Measurements from ENCODE around the gene MORN4.

The MORN4 gene

DNA sequence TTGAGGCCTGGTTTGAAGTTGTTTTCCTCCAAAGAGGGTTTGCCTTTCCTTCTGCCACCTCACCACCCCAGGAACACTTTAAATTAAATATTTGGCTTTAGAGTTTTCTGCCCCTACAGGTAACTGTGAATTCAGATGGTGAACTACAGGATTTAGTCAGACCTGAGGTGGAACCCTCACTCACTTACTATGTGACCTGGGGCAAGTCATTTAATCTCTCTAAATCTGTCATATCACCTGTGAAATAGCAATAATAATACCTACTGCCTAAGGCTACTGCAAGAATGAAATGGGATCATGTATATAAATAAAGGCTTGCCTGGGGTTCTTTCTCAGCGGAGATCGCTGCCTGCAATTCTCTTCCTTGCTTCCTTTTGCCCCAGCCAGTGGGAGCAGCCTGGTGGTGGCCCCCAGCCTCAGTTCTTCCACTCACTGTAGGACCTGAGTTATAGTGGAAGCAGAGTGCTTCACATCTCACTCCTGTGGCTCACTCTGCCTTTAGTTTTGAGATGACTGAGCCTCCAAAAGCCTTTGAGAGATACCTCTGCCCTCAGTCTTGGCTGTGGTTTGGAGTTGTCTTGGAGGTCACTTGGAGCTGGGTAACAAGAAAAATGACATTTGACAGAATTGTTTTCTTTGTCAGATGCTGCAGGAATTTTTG lies 66.8 kb downstream of the MORN4 start:
- Histone ChIP-seq H3K4me3 (ENCODE audit: insufficient read depth, low read length, poor library complexity, severe bottlenecking) (no peak overlapping the region), H3K27me3 (ENCODE audit: low read length) (no peaks in the 10 kb centered on the region), H3K27ac (ENCODE audit: low read depth, low read length) (no peak overlapping the region), H4K20me1 (ENCODE audit: low read depth, low read length) (no peaks in the 10 kb centered on the region), H3K4me2 (ENCODE audit: low read depth, low read length, poor library complexity, severe bottlenecking) (no peak overlapping the region), H3K9me2 (replicated peaks; ENCODE audit: insufficient read depth, low read length) (no peaks in the 10 kb centered on the region), H3K9ac (ENCODE audit: low read length) (no peak overlapping the region), H3K9me3 (ENCODE audit: insufficient read depth, low read length) (no peaks in the 10 kb centered on the region), H2AFZ (ENCODE audit: low read depth, low read length, severe bottlenecking) (no peak overlapping the region), H3K79me2 (ENCODE audit: insufficient read depth, low read length) (no peaks in the 10 kb centered on the region), H3F3A (ENCODE audit: insufficient read depth) (no peaks in the 10 kb centered on the region), H3K36me3 (ENCODE audit: low read length) (no peaks in the 10 kb centered on the region)
- TF ChIP-seq EZH2phosphoT487 (conservative IDR thresholded peaks at IDR 0.05; ENCODE audit: low read length) = no peak
- TF ChIP-seq, protein P1, sequence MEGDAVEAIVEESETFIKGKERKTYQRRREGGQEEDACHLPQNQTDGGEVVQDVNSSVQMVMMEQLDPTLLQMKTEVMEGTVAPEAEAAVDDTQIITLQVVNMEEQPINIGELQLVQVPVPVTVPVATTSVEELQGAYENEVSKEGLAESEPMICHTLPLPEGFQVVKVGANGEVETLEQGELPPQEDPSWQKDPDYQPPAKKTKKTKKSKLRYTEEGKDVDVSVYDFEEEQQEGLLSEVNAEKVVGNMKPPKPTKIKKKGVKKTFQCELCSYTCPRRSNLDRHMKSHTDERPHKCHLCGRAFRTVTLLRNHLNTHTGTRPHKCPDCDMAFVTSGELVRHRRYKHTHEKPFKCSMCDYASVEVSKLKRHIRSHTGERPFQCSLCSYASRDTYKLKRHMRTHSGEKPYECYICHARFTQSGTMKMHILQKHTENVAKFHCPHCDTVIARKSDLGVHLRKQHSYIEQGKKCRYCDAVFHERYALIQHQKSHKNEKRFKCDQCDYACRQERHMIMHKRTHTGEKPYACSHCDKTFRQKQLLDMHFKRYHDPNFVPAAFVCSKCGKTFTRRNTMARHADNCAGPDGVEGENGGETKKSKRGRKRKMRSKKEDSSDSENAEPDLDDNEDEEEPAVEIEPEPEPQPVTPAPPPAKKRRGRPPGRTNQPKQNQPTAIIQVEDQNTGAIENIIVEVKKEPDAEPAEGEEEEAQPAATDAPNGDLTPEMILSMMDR (IDR thresholded peaks at IDR 0.05; ENCODE audit: insufficient read depth, low read length, poor library complexity, severe bottlenecking) = no peak

DNA sequence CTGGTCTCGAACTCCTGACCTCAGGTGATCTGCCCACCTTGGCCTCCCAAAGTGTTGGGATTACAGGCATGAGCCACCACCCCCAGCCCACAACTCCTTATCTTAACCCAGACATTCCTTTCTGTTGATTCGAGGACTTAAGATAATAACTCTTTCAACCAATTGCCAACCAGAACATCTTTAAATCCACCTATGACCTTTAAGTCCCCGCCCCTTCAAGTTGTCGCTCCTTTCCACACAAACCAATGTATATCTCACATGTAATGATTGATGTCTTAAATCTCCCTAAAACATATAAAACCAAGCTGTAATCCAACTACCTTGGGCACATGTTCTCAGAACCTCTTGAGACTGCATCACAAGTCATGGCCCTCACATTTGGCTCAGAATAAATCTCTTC lies 68.5 kb downstream of the MORN4 start:
- no peak overlapping the region for H3K9ac ChIP-seq (ENCODE audit: low read length)
- H3K4me2 ChIP-seq (ENCODE audit: low read depth, low read length, poor library complexity, severe bottlenecking) = no peak overlapping the region
- H3F3A ChIP-seq (ENCODE audit: insufficient read depth) = no peaks in the 10 kb centered on the region
- no peaks in the 10 kb centered on the region for H3K36me3 ChIP-seq (ENCODE audit: low read length)
- TF ChIP-seq, protein P1 (IDR thresholded peaks at IDR 0.05; ENCODE audit: insufficient read depth, low read length, poor library complexity, severe bottlenecking) = no peak
- TF ChIP-seq EZH2phosphoT487 (conservative IDR thresholded peaks at IDR 0.05; ENCODE audit: low read length) = no peak
- no peak overlapping the region for H3K4me3 ChIP-seq (ENCODE audit: insufficient read depth, low read length, poor library complexity, severe bottlenecking)
- no peak overlapping the region for H2AFZ ChIP-seq (ENCODE audit: low read depth, low read length, severe bottlenecking)
- H3K9me3 ChIP-seq (ENCODE audit: insufficient read depth, low read length) = no peaks in the 10 kb centered on the region
- H4K20me1 ChIP-seq (ENCODE audit: low read depth, low read length) = no peaks in the 10 kb centered on the region
- no peak overlapping the region for H3K27ac ChIP-seq (ENCODE audit: low read depth, low read length)
- no peaks in the 10 kb centered on the region for H3K9me2 ChIP-seq (replicated peaks; ENCODE audit: insufficient read depth, low read length)
- H3K79me2 ChIP-seq (ENCODE audit: insufficient read depth, low read length) = no peaks in the 10 kb centered on the region
- H3K27me3 ChIP-seq (ENCODE audit: low read length) = no peaks in the 10 kb centered on the region
